Body of pancreas (tissue), 4 donors: ENCODE measurements around the gene PDE7B.

Experiments used
- POLR2A ChIP-seq, 3 donors: fragments of 450-650 bp; IDR thresholded peaks; one replicate each; pipeline ENCODE4 v1.6.1; 2016; ENCODE audit warnings: antibody characterized with exemption in 3 of 3, mild to moderate bottlenecking in 2 of 3
- TF ChIP-seq, protein P1 (sequence below), 7 experiments: fragments of 450-650 bp in 4 of 7; fragments of 200-600 bp in 3 of 7; sonication (generic) in 3 of 7; IDR thresholded peaks; one replicate each; pipeline ENCODE4 v1.5.1; 2016 to 2019; ENCODE audit warnings: antibody characterized with exemption in 7 of 7

DNA sequence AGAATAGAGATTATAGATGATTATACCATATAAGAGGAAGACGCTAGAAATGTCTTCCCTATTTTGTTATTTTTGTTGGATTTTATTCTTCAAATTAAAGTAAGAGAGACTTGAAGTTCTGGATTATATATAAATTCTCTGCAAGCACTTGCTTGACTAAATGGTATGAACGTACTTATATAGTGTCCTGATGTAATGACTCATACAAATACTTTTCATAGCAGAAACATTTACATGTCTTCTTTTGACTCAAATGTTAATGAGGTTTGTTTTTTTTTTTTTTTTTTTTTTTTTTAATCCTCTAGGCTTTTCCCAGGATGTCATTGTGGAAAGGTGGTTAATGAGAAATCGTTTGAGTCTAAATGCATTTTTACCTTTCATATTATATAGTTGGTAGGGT lies 55.0 kb downstream of the PDE7B start:
- TF ChIP-seq, protein P1, sequence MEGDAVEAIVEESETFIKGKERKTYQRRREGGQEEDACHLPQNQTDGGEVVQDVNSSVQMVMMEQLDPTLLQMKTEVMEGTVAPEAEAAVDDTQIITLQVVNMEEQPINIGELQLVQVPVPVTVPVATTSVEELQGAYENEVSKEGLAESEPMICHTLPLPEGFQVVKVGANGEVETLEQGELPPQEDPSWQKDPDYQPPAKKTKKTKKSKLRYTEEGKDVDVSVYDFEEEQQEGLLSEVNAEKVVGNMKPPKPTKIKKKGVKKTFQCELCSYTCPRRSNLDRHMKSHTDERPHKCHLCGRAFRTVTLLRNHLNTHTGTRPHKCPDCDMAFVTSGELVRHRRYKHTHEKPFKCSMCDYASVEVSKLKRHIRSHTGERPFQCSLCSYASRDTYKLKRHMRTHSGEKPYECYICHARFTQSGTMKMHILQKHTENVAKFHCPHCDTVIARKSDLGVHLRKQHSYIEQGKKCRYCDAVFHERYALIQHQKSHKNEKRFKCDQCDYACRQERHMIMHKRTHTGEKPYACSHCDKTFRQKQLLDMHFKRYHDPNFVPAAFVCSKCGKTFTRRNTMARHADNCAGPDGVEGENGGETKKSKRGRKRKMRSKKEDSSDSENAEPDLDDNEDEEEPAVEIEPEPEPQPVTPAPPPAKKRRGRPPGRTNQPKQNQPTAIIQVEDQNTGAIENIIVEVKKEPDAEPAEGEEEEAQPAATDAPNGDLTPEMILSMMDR (IDR thresholded peaks at IDR 0.05), result no peak
- TF ChIP-seq POLR2A (IDR thresholded peaks at IDR 0.05), result no peak
